GM11168 (cell line): ENCODE results near the gene OR51S1.
"Not testable (repeated sequence)": the region's sequence is repeated elsewhere in the genome, so short reads cannot be mapped to it uniquely, and the experiment has no call there.

ENCODE experiments used
- in situ Hi-C: fragments of 300-500 bp; cut with MboI; formaldehyde crosslinking; loops from one replicate; pipeline ENCODE4 v1.12.0; 2022; ENCODE audit warnings: low sequenced_read_pairs; ENCODE audit not compliant: unreplicated experiment

The OR51S1 gene

GRCh38 chr11:4809246-4809645, 39.8 kb downstream of the OR51S1 start:
- in situ Hi-C loops, result no loop called here

GRCh38 chr11:4808476-4808875, 40.5 kb downstream of the OR51S1 start:
- in situ Hi-C loops, result no loop called here

GRCh38 chr11:4804280-4804679, 44.7 kb downstream of the OR51S1 start, which contains the start of gene OR52R1:
OR52R1 (minus strand) TSS chr11:4804380; CDS start chr11:4804380, 0 bp downstream.
- in situ Hi-C loops, result no loop called here

GRCh38 chr11:4801316-4801715, 47.7 kb downstream of the OR51S1 start:
- in situ Hi-C loops, result not testable (repeated sequence)

- in situ Hi-C loops, result no loop called here
Measured at GRCh38 chr11:4798427-4799183, 50.4 kb downstream of the OR51S1 start.
